Measurements from ENCODE around the gene INHA.

INHA gene

GRCh38 chr2:219575566-219576504 is 3.7 kb downstream of the INHA start:
- DNase-seq (ENCODE audit: low read depth), result no peak

GRCh38 chr2:219576505-219577388 is 4.6 kb downstream of the INHA start:
- no peak for DNase-seq (ENCODE audit: low read depth)

- DNase-seq (ENCODE audit: low read depth), result no peak
Measured at GRCh38 chr2:219578811-219579613, 6.9 kb downstream of the INHA start.

GRCh38 chr2:219581346-219581745 is 9.2 kb downstream of the INHA start:
- no peak for DNase-seq (ENCODE audit: low read depth)

- DNase-seq (ENCODE audit: low read depth), result no peak
Measured at GRCh38 chr2:219591091-219591490, 19.0 kb downstream of the INHA start.

GRCh38 chr2:219592736-219593135 is 20.6 kb downstream of the INHA start:
- DNase-seq (ENCODE audit: low read depth), result no peak

- no peak for DNase-seq (ENCODE audit: low read depth)
Measured at GRCh38 chr2:219593154-219593553, 21.0 kb downstream of the INHA start.

- DNase-seq (ENCODE audit: low read depth), result no peak
Measured at GRCh38 chr2:219595256-219595655, 23.1 kb downstream of the INHA start.

GRCh38 chr2:219596954-219597551 is 24.9 kb downstream of the INHA start:
- no peak for DNase-seq (ENCODE audit: low read depth)

- DNase-seq (ENCODE audit: low read depth), result peak; percentile 86
Measured at GRCh38 chr2:219597552-219598307, 25.6 kb downstream of the INHA start, which contains the start of gene STK11IP. Gene STK11IP, plus strand, starts transcription at chr2:219597857. Its CDS starts 263 bp downstream, at chr2:219598120.

- no peak for DNase-seq (ENCODE audit: low read depth)
Measured at GRCh38 chr2:219598308-219599078, 26.4 kb downstream of the INHA start.

- DNase-seq (ENCODE audit: low read depth), result no peak
Measured at GRCh38 chr2:219603771-219604170, 31.7 kb downstream of the INHA start.

GRCh38 chr2:219605607-219605954 is 33.5 kb downstream of the INHA start:
- no peak for DNase-seq (ENCODE audit: low read depth)

- DNase-seq (ENCODE audit: low read depth), result no peak
Measured at GRCh38 chr2:219607931-219608330, 35.8 kb downstream of the INHA start.

GRCh38 chr2:219608399-219608964 is 36.4 kb downstream of the INHA start:
- no peak for DNase-seq (ENCODE audit: low read depth)

- DNase-seq (ENCODE audit: low read depth), result no peak
Measured at GRCh38 chr2:219609149-219609750, 37.1 kb downstream of the INHA start.

GRCh38 chr2:219611306-219611705 is 39.2 kb downstream of the INHA start:
- DNase-seq (ENCODE audit: low read depth), result no peak

- DNase-seq (ENCODE audit: low read depth), result no peak
Measured at GRCh38 chr2:219611866-219612576, 39.9 kb downstream of the INHA start.

Measured in activated T-helper 9 cell treated with anti-CD3 and anti-CD28 coated beads, Interleukin-2, amount 50 U/mL, for 16 hours (primary cell).